Measurements from ENCODE around the gene IL36RN. TPM values are rescaled to one million over a fixed set of nuclear protein-coding genes. Genes with fewer than 3 reads are reported as not detected.

The IL36RN gene
- total and polyA plus RNA-seq, 2 of the 13 experiments (the other 11 are each of a cell fraction or from before 2014, with no cell fraction given), result not detected

DNA sequence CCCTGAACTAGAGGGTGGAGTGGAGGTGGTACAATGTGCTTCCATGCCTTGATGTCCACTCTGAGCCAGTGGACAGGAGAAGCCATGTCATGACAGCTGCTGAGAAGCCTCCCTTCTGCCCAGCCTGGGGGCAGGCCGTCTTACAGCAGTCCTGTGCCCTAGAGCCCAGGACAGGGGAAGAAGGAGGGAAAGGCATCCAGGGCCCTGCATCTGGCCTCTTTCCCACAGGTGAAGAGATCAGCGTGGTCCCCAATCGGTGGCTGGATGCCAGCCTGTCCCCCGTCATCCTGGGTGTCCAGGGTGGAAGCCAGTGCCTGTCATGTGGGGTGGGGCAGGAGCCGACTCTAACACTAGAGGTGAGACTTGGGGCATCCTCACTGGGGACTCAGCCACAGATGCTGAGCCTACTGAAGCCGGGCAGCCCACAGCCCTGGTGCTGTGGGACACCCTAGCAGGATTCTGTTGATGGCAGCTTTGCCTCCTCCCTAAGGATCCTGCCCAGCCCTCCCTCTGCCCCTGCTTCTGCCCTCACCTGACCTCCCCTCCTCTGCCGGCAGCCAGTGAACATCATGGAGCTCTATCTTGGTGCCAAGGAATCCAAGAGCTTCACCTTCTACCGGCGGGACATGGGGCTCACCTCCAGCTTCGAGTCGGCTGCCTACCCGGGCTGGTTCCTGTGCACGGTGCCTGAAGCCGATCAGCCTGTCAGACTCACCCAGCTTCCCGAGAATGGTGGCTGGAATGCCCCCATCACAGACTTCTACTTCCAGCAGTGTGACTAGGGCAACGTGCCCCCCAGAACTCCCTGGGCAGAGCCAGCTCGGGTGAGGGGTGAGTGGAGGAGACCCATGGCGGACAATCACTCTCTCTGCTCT lies 3.1 kb downstream of the IL36RN start (continued):
- no peak for TF ChIP-seq POLR2AphosphoS2 (IDR thresholded peaks at IDR 0.05; ENCODE audit: low read depth, low read length)

DNA sequence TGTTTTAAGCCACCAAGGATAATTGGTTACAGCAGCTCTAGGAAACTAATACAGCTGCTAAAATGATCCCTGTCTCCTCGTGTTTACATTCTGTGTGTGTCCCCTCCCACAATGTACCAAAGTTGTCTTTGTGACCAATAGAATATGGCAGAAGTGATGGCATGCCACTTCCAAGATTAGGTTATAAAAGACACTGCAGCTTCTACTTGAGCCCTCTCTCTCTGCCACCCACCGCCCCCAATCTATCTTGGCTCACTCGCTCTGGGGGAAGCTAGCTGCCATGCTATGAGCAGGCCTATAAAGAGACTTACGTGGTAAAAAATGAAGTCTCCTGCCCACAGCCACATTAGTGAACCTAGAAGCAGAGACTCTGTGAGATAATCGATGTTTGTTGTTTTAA lies 5.3 kb downstream of the IL36RN start:
- H3K9me3 ChIP-seq (ENCODE audit: low read length), result no peaks in the 10 kb centered on the region
- no peaks in the 10 kb centered on the region for H3K79me2 ChIP-seq (ENCODE audit: insufficient read depth, low read length)
- no peak overlapping the region for H3K9ac ChIP-seq (ENCODE audit: insufficient read depth, low read depth, low read length)
- no peak overlapping the region for H3K4me3 ChIP-seq (replicated peaks in 1 of 3; ENCODE audit: insufficient read depth in 1 of 3, low read depth in 2 of 3, low read length in 3 of 3)
- H3K4me1 ChIP-seq (ENCODE audit: insufficient read depth, low read length), result no peaks in the 10 kb centered on the region
- no peaks in the 10 kb centered on the region for H3K36me3 ChIP-seq (replicated peaks in 1 of 2; ENCODE audit: control insufficient read depth in 1 of 2, insufficient read depth in 2 of 2, low read length in 2 of 2)
- WGBS (ENCODE audit: low lambda C conversion rate), result 19% methylated on average over 5 of the region's 5 CpGs
- no peak for ATAC-seq
- in situ Hi-C loops (cut with HindIII; ENCODE audit: extremely low pct_ligation_motif_present, low pct_unique_long_range_greater_than_20kb), result no loop called here
- FAIRE-seq, result no peak
- H4K20me1 ChIP-seq (ENCODE audit: insufficient read depth, low read length), result no peaks in the 10 kb centered on the region
- H2AFZ ChIP-seq (ENCODE audit: low read length), result no peak overlapping the region
- ChIA-PET CTCF (ENCODE audit: low intra/inter-chr PET ratio, low total read pairs) (no interaction called here), POLR2A (no interaction called here)
- DNase-seq (ENCODE audit: low spot score), result no peak
- peaks cover 2 to 28% of the 10 kb centered on the region in 2 experiments; a peak in 4 of 5 replicates for H3K27me3 ChIP-seq (ENCODE audit: control insufficient read depth in 1 of 2, insufficient read depth in 2 of 2, low read length in 2 of 2)
- BruUV-seq (replicated peaks), result no TSS peak
- H3K4me2 ChIP-seq (ENCODE audit: low read depth, low read length), result no peak overlapping the region
- TF ChIP-seq ZNF350 (CRISPR knock-in tag; IDR thresholded peaks at IDR 0.05; ENCODE audit: borderline replicate concordance, low read depth) (no peak), KLF9 (CRISPR knock-in tag; IDR thresholded peaks at IDR 0.05; ENCODE audit: low read depth) (no peak), KMT2B (CRISPR knock-in tag; IDR thresholded peaks at IDR 0.05) (no peak), ZNF629 (CRISPR knock-in tag; conservative IDR thresholded peaks at IDR 0.05) (no peak), BCL6 (CRISPR knock-in tag; IDR thresholded peaks at IDR 0.05) (no peak), MEIS1 (CRISPR knock-in tag; IDR thresholded peaks at IDR 0.05; ENCODE audit: borderline replicate concordance) (no peak), ZFP90 (CRISPR knock-in tag; IDR thresholded peaks at IDR 0.05; ENCODE audit: borderline replicate concordance) (no peak), TCF7 (IDR thresholded peaks at IDR 0.05; ENCODE audit: low read depth) (no peak), ZBTB1 (CRISPR knock-in tag; IDR thresholded peaks at IDR 0.05; ENCODE audit: borderline replicate concordance) (no peak), RFXAP (CRISPR knock-in tag; IDR thresholded peaks at IDR 0.05; ENCODE audit: borderline replicate concordance) (no peak), ZNF251 (CRISPR knock-in tag; IDR thresholded peaks at IDR 0.05) (no peak)
- H3K27ac ChIP-seq (ENCODE audit: extremely low read length, insufficient read depth, low read length), result no peak overlapping the region
- intact Hi-C loops (cut with micrococcal nuclease; ENCODE audit: unreplicated experiment), result no loop called here

Data from HepG2 (cell line).